Dermis blood vessel endothelial cell (primary cell): ENCODE measurements around the gene TAS2R3. TPM values are rescaled to one million over a fixed set of nuclear protein-coding genes. Genes with fewer than 3 reads are reported as not detected.

Experiments
- DNase-seq: peaks from one replicate; pipeline ENCODE4 v3.0.0; 2010
- total RNA-seq: library from RNA; depleted of rRNA; stranded (reverse); fragments of >200 nt; gene quantifications from 2 replicates; pipeline ENCODE4 v1.2.3, GENCODE V29; 2014

The TAS2R3 gene
- total RNA-seq, 1 donor from 2014 or later, result 2.0 TPM

- peak; percentile 83 for DNase-seq
Measured at GRCh38 chr7:141785706-141786552, 22.0 kb downstream of the TAS2R3 start.

- peak; percentile 82 for DNase-seq
Measured at GRCh38 chr7:141788296-141788695, 24.4 kb downstream of the TAS2R3 start.

DNA sequence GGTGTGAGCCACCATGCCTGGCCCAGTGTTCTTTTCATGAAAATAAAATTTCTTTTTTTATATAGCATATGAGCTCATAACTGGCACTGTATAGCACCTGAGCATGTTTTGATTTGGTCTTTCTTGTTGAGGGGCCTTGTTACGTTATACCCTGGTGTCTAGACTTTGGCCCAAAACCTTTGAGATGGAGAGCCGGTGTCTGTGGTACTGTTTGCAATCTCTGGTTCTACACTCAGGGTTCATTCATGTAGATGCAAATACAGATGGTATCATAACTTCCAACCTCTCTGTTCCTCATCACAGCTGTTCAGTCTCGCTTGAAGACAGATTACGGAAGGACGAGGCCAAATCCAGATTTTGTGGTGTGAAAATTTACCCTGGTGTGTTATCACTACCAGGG is 26.0 kb downstream of the TAS2R3 start, which contains the start of gene TAS2R5:
TSS of gene TAS2R5 (plus strand) at position 301 of the 400 bp plus-strand sequence. CDS start 145 bp downstream, outside the sequence.
- no peak for DNase-seq

- DNase-seq, result no peak
Measured at GRCh38 chr7:141792526-141792925, 28.6 kb downstream of the TAS2R3 start.

Other genes starting within 250 kb of the TAS2R3 start
- 23.0 and 31.8 TPM in 2 replicates for gene AGK, start 212.7 kb upstream of the TAS2R3 start, total RNA-seq
- 65.4 and 76.9 TPM in 2 replicates for gene DENND11, start 61.9 kb upstream of the TAS2R3 start, total RNA-seq
- gene WEE2, start 55.7 kb upstream of the TAS2R3 start, total RNA-seq, result not detected in 2 replicates
- gene SSBP1, start 25.7 kb upstream of the TAS2R3 start, total RNA-seq, result 152 and 197 TPM in 2 replicates
- gene TAS2R4, start 12.6 kb downstream of the TAS2R3 start, total RNA-seq, result 0.42 and 0.68 TPM in 2 replicates
- gene TAS2R5, start 26.1 kb downstream of the TAS2R3 start, total RNA-seq, result 0.47 and 0.68 TPM in 2 replicates
- gene PRSS37, start 77.4 kb downstream of the TAS2R3 start, total RNA-seq, result not detected in 2 replicates
- gene OR9A4, start 152.3 kb downstream of the TAS2R3 start, total RNA-seq, result not detected in 2 replicates
- gene CLEC5A, start 182.9 kb downstream of the TAS2R3 start, total RNA-seq, result not detected in 2 replicates
- gene TAS2R38, start 209.7 kb downstream of the TAS2R3 start, total RNA-seq, result not detected in 2 replicates
- gene MGAM, start 231.8 kb downstream of the TAS2R3 start, total RNA-seq, result under 0.01 TPM in 1 of 2 replicates, not detected in the other